Measurements from ENCODE around the gene TEN1. TPM values are rescaled to one million over a fixed set of nuclear protein-coding genes. Genes with fewer than 3 reads are reported as not detected.

Gene TEN1
- total RNA-seq, 1 experiment from 2014 or later, result 19.3 TPM

DNA sequence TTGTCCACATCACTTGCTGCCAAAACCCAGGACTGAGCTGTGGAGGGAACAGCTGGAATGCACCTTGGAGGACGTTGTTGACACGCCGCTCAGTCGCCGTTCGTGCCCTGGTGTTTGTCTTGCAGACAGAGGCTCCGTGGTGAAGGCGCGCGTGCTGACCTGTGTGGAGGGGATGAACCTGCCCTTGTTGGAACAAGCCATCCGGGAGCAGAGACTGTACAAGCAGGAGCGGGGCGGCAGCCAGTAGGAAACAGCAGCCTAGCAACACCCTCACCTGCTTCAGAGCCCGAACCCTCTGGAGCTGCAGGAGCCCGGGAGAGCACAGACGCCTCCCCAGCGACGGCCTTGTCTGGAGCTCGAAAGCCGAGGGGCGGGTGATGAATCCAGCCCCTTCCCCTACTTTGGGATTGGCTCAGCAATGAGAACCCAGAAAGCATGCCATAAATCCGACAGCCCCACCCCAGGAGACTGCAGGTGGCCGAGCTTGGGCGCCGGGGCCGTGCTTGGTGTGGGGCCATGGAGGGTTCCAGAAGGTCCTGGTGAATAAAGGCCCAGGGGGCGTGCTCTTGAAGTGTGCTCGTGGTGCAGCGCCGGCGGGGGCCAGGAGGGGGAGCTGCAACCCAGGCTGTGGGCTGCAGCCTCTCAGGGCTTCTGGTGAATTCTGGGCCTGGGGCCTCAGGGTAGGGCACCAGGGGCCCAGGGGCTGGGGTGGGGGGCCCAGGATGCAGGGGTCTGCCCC lies 21.1 kb downstream of the TEN1 start:
- no peak overlapping the region for H2AFZ ChIP-seq (ENCODE audit: low read length)
- Mint-ChIP-seq H3K36me3 (ENCODE audit: insufficient read depth in 1 of 3, low read depth in 3 of 3) (peaks cover 0 to 17% (median 1%) of the 10 kb centered on the region in 3 experiments; a peak in 5 of 7 replicates), H3K4me1 (peaks cover 10 to 11% of the 10 kb centered on the region in 2 experiments), H3K9me3 (no peaks in the 10 kb centered on the region), H3K27ac (0 out of 7 replicates have a peak overlapping the region, but pooled peaks of 1 of the 3 experiments have one; percentile 53), H3K4me3 (no peak overlapping the region), H3K27me3 (ENCODE audit: low read depth) (no peaks in the 10 kb centered on the region)
- peaks cover 2% of the 10 kb centered on the region for H4K20me1 ChIP-seq (ENCODE audit: control insufficient read depth, insufficient read depth, insufficient read length)
- no peaks in the 10 kb centered on the region for H3K79me1 ChIP-seq (ENCODE audit: insufficient read depth, low read depth, low read length, poor library complexity, severe bottlenecking)
- H4K91ac ChIP-seq (ENCODE audit: insufficient read length, low read depth, low read length), result no peak overlapping the region
- no peak overlapping the region for H3K18ac ChIP-seq (ENCODE audit: insufficient read length, low read depth, low read length)
- DNase-seq, result peak; percentile 93
- no peak overlapping the region for H2BK12ac ChIP-seq (ENCODE audit: insufficient read length, low read depth, low read length)
- no peak overlapping the region for H3K27ac ChIP-seq (ENCODE audit: insufficient read length, low read depth, low read length)
- no peak overlapping the region for H2BK20ac ChIP-seq (ENCODE audit: low read depth, low read length, poor library complexity, severe bottlenecking)
- no peak overlapping the region for H3K9ac ChIP-seq (ENCODE audit: extremely low read depth, insufficient read length, low read length)
- H3K4me1 ChIP-seq (ENCODE audit: insufficient read depth, low read length), result no peaks in the 10 kb centered on the region
- H2AK5ac ChIP-seq (ENCODE audit: insufficient read length, low read length), result no peak overlapping the region
- H3K27me3 ChIP-seq (ENCODE audit: insufficient read depth, low read length), result no peaks in the 10 kb centered on the region
- no peak overlapping the region for H2BK15ac ChIP-seq (ENCODE audit: low read depth, low read length)
- no peak overlapping the region for H2BK5ac ChIP-seq (ENCODE audit: insufficient read length, low read length)
- no peak overlapping the region for H2BK120ac ChIP-seq (ENCODE audit: low read depth, low read length, poor library complexity, severe bottlenecking)
- TF ChIP-seq, protein P1, sequence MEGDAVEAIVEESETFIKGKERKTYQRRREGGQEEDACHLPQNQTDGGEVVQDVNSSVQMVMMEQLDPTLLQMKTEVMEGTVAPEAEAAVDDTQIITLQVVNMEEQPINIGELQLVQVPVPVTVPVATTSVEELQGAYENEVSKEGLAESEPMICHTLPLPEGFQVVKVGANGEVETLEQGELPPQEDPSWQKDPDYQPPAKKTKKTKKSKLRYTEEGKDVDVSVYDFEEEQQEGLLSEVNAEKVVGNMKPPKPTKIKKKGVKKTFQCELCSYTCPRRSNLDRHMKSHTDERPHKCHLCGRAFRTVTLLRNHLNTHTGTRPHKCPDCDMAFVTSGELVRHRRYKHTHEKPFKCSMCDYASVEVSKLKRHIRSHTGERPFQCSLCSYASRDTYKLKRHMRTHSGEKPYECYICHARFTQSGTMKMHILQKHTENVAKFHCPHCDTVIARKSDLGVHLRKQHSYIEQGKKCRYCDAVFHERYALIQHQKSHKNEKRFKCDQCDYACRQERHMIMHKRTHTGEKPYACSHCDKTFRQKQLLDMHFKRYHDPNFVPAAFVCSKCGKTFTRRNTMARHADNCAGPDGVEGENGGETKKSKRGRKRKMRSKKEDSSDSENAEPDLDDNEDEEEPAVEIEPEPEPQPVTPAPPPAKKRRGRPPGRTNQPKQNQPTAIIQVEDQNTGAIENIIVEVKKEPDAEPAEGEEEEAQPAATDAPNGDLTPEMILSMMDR (conservative IDR thresholded peaks at IDR 0.05), result peak; percentile 95
- H3K4me2 ChIP-seq (ENCODE audit: insufficient read depth, insufficient read length, low read length), result no peak overlapping the region
- H4K8ac ChIP-seq (replicated peaks; ENCODE audit: insufficient read length, low read depth, low read length), result no peak overlapping the region
- H3K79me2 ChIP-seq (ENCODE audit: insufficient read depth, low read length), result no peaks in the 10 kb centered on the region
- no peak overlapping the region for H3K14ac ChIP-seq (ENCODE audit: insufficient read depth, low read length)
- no peak overlapping the region for H3K23ac ChIP-seq (ENCODE audit: insufficient read length, low read depth, low read length)
- WGBS (ENCODE audit: extremely low coverage, insufficient read length, low lambda C conversion rate), result no CpG with 5 or more reads among the region's 31 CpGs
- no peaks in the 10 kb centered on the region for H3K9me3 ChIP-seq (ENCODE audit: control insufficient read depth, low read depth, low read length)
- H3K56ac ChIP-seq (ENCODE audit: insufficient read length, low read depth, low read length), result no peak overlapping the region
- no peak overlapping the region for H4K5ac ChIP-seq (ENCODE audit: insufficient read length, low read depth, low read length)
- no peak overlapping the region for H3K4ac ChIP-seq (ENCODE audit: low read depth, low read length)
- no peak overlapping the region for H3T11ph ChIP-seq (ENCODE audit: low read length)
- H3K23me2 ChIP-seq (ENCODE audit: insufficient read length, low read depth, low read length, poor library complexity, severe bottlenecking), result no peaks in the 10 kb centered on the region

Measured in H9 (cell line).